Activated CD8-positive, alpha-beta T cell treated with anti-CD3 and anti-CD28 coated beads, Interleukin-2, amount 10 ng/mL, durations not matched to agents 7 days and 5 days (primary cell): ENCODE results near the gene SLCO3A1. TPM values are rescaled to one million over a fixed set of nuclear protein-coding genes. Genes with fewer than 3 reads are reported as not detected.

ENCODE experiments used
- ATAC-seq: fragments of 150-1000 bp; cut with Tn5 transposase; one replicate; pipeline ENCODE4 v1.10.0; 2021; ENCODE audit warnings: moderate library complexity
- CTCF ChIA-PET: fragments of 350-600 bp; sonication (Branson Sonifier 250); formaldehyde crosslinking; loops from one replicate; lab custom pipeline; 2021; ENCODE audit warnings: antibody characterized with exemption; lab: Charles Lee
- POLR2A ChIA-PET: fragments of 350-600 bp; sonication (Branson Sonifier 250); formaldehyde crosslinking; loops from one replicate; lab custom pipeline; 2021; ENCODE audit warnings: antibody characterized with exemption; lab: Charles Lee
- DNase-seq: peaks from one replicate; pipeline ENCODE4 v3.0.0-alpha.2; 2020
- H3K27ac Mint-ChIP-seq: one replicate; pipeline ENCODE4 v1.8.0; 2021; ENCODE audit warnings: mild to moderate bottlenecking, mixed read lengths
- H3K27me3 Mint-ChIP-seq: one replicate; pipeline ENCODE4 v1.8.0; 2021; ENCODE audit warnings: low read depth, mixed read lengths
- H3K36me3 Mint-ChIP-seq: one replicate; pipeline ENCODE4 v1.8.0; 2021; ENCODE audit warnings: low read depth, mixed read lengths
- H3K4me1 Mint-ChIP-seq: one replicate; pipeline ENCODE4 v1.8.0; 2021; ENCODE audit warnings: low read depth, mixed read lengths
- H3K4me3 Mint-ChIP-seq: one replicate; pipeline ENCODE4 v1.8.0; 2021; ENCODE audit warnings: mild to moderate bottlenecking, mixed read lengths
- H3K9me3 Mint-ChIP-seq: one replicate; pipeline ENCODE4 v1.8.0; 2022; ENCODE audit warnings: mixed read lengths; ENCODE audit not compliant: insufficient read depth
- total RNA-seq, 2 experiments: library from RNA; stranded (reverse); gene quantifications; one replicate each; pipeline ENCODE4 v1.2.3, GENCODE V29; 2021

SLCO3A1 gene
- total RNA-seq, 2 experiments from 2014 or later = 29.3 to 32.7 TPM

DNA sequence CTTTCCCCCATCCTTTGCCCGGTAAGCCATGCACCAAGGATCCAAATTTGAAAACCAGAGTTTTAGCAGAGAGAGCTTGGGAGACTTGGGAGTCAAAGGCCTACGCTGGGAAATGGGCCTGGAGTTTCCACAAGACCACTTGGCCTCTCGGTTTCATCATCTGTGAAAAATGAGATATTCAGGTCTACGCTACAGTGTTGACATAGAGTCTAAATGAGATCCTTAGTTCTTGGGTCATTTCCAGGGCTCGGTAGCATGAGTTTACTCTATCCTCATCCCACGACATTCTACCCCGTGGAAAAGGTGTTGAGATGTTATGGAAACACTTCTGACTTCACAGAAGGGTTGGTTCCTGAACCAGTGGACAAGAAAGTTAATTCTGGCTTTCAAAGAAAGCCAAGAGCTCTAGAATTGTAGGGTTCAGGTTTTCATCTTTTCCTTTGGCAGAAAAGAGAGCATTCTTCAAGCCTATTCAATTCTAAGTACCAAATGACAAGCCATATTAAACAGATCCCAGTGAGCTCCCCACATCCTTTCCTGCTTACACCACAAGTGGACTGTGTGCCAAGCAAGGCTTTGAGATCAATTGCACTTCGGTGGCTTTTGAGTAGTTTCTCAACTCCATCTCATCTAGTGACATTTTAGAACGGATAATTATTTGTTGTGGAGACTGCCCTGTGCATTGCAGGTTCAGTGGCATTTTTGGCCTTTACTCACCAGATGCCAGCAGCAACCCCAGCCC lies 219.7 kb downstream of the SLCO3A1 start:
- no peak for ATAC-seq
- H3K27ac Mint-ChIP-seq = no peak overlapping the region
- H3K4me1 Mint-ChIP-seq = peaks cover 46% of the 10 kb centered on the region
- H3K9me3 Mint-ChIP-seq = no peaks in the 10 kb centered on the region
- no peak for DNase-seq
- CTCF ChIA-PET = interaction anchor here (1.0 kb wide), 2 partner anchors 8 to 224 kb away, joined by 3 read pairs; no protein-coding TSS in a partner anchor
- H3K27me3 Mint-ChIP-seq = no peaks in the 10 kb centered on the region
- H3K4me3 Mint-ChIP-seq = no peak overlapping the region
- no peaks in the 10 kb centered on the region for H3K36me3 Mint-ChIP-seq
- POLR2A ChIA-PET = no interaction called here

DNA sequence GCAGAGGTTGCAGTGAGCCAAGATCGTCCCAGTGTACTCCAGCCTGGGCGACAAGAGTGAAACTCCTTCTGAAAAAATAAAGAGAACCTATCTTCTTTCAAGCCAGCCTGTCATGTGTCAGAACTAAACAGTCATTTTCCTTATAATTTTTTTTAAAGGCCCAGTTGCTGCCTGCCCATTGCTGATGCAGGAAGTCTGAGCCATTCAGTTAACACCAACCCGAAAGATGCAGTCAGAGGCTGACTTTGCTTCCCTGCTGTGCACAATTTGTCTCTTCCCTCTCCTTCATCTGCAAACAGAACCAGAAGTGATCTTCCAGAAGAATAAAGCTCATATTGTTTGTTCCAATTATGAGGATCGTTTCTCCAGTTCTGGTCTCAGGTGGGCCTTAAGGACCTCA lies 220.6 kb downstream of the SLCO3A1 start:
- DNase-seq (no peak), ATAC-seq (no peak)
- CTCF ChIA-PET = interaction anchor here (1.7 kb wide), 1 partner anchor 772 kb away, joined by 5 read pairs; no protein-coding TSS in a partner anchor
- Mint-ChIP-seq H3K4me1 (peaks cover 45% of the 10 kb centered on the region), H3K27ac (no peak overlapping the region), H3K36me3 (no peaks in the 10 kb centered on the region), H3K9me3 (no peaks in the 10 kb centered on the region), H3K27me3 (no peaks in the 10 kb centered on the region), H3K4me3 (no peak overlapping the region)
- POLR2A ChIA-PET = no interaction called here

DNA sequence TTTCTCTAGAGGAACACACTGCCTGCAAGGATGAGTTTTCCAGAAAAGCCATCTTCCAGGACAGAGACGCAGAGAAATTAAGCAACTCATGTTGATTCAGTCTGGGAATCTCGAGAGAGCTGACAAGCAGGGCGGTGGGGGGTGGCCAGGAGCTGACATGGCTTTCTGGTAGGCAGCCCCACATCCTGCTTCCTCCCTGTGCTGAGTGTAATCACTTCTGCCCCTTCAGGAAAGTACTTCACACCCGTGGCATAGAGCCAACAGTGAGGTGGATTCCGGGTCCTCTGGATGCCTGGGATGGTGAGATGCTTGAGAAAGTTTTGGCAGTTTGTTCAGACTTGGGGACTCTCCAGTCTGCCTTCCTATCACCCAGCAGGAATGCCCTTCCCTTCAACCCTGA lies 221.1 kb downstream of the SLCO3A1 start:
- DNase-seq = peak; percentile 32
- Mint-ChIP-seq H3K4me1 (peaks cover 39% of the 10 kb centered on the region), H3K27ac (no peak overlapping the region), H3K36me3 (no peaks in the 10 kb centered on the region), H3K27me3 (no peaks in the 10 kb centered on the region), H3K4me3 (no peak overlapping the region), H3K9me3 (no peaks in the 10 kb centered on the region)
- ChIA-PET CTCF (interaction anchor here (1.7 to 5.9 kb wide), 3 partner anchors 223 to 772 kb away, joined by 5 to 51 read pairs (median 5); partner anchors contain the start of gene SLCO3A1), POLR2A (no interaction called here)
- ATAC-seq = no peak

DNA sequence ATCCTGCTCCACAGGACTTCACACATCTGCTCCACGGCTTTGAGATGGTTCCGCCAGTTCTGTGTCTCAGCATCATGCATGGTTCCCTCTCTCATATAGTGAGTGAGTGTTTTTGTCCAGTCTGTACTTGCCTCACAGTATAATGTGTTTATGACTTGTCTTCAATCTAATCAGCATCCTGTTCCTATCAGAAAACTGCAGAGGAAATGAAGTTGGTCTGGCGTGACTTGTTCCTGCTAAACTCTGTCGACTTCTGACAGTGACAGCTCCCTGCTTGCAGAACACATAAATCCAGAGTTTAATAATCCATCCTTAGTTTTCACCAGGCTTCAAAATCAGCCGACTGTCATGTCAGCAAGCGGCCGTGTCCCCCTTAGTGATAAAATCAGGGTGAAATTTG lies 222.3 kb downstream of the SLCO3A1 start:
- POLR2A ChIA-PET = no interaction called here
- Mint-ChIP-seq H3K27ac (peak overlapping the region; percentile 17), H3K9me3 (no peaks in the 10 kb centered on the region), H3K4me1 (peaks cover 33% of the 10 kb centered on the region), H3K27me3 (no peaks in the 10 kb centered on the region), H3K4me3 (no peak overlapping the region), H3K36me3 (no peaks in the 10 kb centered on the region)
- CTCF ChIA-PET = interaction anchor here (1.7 to 5.9 kb wide), 3 partner anchors 224 to 774 kb away, joined by 5 to 51 read pairs (median 5); partner anchors contain the start of gene SLCO3A1
- no peak for ATAC-seq
- DNase-seq = no peak

DNA sequence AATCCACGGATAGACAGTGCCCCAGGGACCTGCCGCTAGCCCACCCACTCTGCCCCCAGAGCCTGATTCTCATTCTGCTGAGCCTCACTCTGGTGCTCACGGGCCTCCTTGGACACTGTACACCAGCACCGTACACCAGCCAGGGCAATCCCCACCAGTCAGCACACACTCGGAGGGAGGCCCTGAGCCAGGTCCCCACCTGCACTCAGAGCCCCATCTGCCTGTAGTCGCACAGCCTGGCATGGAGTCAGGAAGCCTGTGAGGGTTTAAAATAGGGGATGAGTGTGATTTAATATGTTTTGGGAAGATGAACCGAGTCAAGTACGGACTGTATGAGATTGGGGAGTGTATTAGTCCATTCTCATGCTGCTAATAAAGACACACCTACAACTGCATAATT lies 223.0 kb downstream of the SLCO3A1 start:
- Mint-ChIP-seq H3K9me3 (no peaks in the 10 kb centered on the region), H3K27me3 (no peaks in the 10 kb centered on the region), H3K27ac (peak overlapping the region; percentile 35), H3K36me3 (no peaks in the 10 kb centered on the region), H3K4me3 (no peak overlapping the region), H3K4me1 (peaks cover 33% of the 10 kb centered on the region)
- no peak for ATAC-seq
- ChIA-PET POLR2A (no interaction called here), CTCF (interaction anchor here (4.0 to 5.9 kb wide), 3 partner anchors 9 to 225 kb away, joined by 20 to 51 read pairs (median 26); partner anchors contain the start of gene SLCO3A1)
- DNase-seq = no peak

DNA sequence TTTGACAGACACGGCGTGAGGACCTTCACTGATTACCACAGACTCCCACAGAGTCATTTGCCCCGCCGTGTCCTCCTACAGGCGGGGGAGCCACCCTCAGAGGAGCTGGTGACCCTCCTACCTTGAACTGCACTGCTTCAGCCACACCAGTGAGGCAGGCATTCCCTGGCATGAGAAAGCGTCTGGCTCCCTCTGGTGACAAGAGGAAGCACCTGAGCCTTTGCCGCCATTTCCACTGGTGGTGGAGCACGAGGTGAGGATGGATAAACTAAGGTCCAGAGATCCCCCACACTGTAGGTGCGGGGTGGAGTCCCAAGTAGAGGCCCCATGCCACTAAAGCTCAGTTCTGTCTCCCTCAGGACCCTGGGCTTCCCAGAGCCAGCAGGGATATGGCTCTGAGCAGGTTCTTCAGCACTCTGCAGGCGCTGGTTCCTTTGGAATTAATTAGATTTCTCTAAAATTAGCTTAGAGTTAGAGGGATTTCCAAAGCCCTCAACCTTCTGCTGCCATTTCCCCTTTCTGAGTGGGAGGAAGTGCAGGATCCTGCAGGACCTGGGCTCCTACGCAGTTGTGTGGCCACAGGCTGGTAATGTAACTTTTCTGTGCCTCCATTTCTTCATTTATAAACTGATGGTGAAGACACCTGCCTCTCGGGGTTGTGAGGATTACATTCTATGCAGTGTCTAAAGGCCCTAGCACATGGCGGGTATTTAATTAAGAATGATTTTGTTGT lies 224.0 kb downstream of the SLCO3A1 start:
- DNase-seq (peak; percentile 75), ATAC-seq (peak; percentile 75)
- no peaks in the 10 kb centered on the region for H3K27me3 Mint-ChIP-seq
- no peaks in the 10 kb centered on the region for H3K9me3 Mint-ChIP-seq
- H3K27ac Mint-ChIP-seq = no peak overlapping the region
- peaks cover 33% of the 10 kb centered on the region for H3K4me1 Mint-ChIP-seq
- no peak overlapping the region for H3K4me3 Mint-ChIP-seq
- CTCF ChIA-PET = interaction anchor here (1.0 to 5.9 kb wide), 12 partner anchors 10 to 776 kb away, joined by 3 to 51 read pairs (median 4); partner anchors contain the start of gene SLCO3A1
- POLR2A ChIA-PET = interaction anchor here (0.6 kb wide), 1 partner anchor 1233 kb away, joined by 3 read pairs; no protein-coding TSS in a partner anchor
- H3K36me3 Mint-ChIP-seq = no peaks in the 10 kb centered on the region

DNA sequence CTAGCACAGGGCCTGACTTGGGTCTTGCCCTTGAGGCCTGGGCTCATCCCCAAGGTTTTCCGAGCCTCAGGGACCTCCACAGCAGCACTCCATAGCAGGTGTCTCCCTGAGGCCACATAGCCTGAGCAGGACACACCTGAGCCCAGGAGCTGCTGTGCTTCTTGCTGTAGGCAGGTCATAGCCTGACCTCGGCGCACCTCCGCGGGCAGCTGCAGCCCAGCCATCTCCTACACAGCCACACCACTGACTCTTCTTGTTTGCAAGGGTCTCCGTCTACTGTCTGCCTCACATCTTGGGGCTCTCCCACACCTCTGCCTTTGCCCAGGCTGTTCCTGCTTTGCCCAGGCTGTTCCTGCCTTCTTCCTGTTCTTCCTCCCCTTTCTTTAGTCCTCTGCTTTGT lies 224.8 kb downstream of the SLCO3A1 start:
- peaks cover 30% of the 10 kb centered on the region for H3K4me1 Mint-ChIP-seq
- DNase-seq = no peak
- H3K4me3 Mint-ChIP-seq = no peak overlapping the region
- CTCF ChIA-PET = interaction anchor here (0.8 to 5.9 kb wide), 12 partner anchors 11 to 777 kb away, joined by 3 to 51 read pairs (median 3); partner anchors contain the start of gene SLCO3A1
- POLR2A ChIA-PET = interaction anchor here (0.7 kb wide), 1 partner anchor 372 kb away, joined by 3 read pairs; no protein-coding TSS in a partner anchor
- no peak overlapping the region for H3K27ac Mint-ChIP-seq
- H3K9me3 Mint-ChIP-seq = no peaks in the 10 kb centered on the region
- no peak for ATAC-seq
- no peaks in the 10 kb centered on the region for H3K27me3 Mint-ChIP-seq
- H3K36me3 Mint-ChIP-seq = no peaks in the 10 kb centered on the region

DNA sequence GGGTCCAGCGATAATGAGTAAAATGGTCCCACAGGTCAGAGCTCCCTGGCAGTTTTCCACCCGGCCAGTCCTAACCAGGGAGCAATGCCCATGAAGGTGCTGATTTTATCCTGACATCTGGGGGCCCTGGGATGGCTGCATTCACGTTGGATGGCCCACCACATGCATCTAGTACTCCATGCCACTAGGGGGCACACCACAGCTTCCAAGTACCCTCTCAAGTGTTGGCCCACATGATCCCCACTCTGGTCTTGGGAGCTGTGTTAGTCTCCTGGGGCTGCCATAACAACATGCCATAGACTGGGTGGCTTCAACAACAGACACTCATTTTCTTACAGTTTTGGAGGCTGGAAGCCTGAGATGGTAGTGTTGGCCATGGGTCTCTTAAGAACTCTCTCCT lies 225.5 kb downstream of the SLCO3A1 start:
- Mint-ChIP-seq H3K27ac (no peak overlapping the region), H3K4me3 (no peak overlapping the region), H3K36me3 (no peaks in the 10 kb centered on the region), H3K27me3 (no peaks in the 10 kb centered on the region), H3K4me1 (peaks cover 22% of the 10 kb centered on the region), H3K9me3 (no peaks in the 10 kb centered on the region)
- ATAC-seq = no peak
- ChIA-PET CTCF (interaction anchor here (0.8 to 5.9 kb wide), 12 partner anchors 11 to 807 kb away, joined by 3 to 51 read pairs (median 4); partner anchors contain the start of gene SLCO3A1), POLR2A (no interaction called here)
- peak; percentile 37 for DNase-seq

DNA sequence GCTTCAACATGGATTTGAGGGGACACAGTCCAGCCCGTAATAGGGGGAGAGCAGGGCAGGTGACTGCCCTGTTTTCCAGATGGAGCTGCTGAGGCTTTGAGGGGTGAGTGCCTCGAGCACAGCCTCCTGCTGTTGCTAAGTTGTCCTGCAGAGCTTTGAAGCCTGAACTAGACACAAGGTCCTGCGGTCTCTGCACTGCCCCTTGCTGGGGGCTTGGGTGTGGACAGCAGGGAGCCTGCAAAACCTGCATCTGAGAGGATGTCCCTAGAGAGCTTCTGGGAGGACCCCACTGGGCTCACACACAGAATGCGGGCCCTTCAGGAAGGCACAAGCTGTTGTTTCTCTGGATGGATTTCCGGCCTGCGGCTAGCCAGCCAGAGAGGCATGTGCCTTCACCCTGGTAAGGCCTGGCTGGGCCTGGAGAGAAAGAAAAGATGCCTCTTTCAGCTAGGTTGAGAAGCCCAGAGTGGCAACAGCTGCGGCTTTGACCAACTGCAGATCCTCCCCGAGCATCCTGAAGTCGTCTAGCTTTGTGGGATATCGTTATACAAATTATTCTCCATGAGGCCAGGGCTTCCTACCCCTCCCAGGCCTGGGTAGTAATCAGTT lies 226.2 kb downstream of the SLCO3A1 start:
- peaks cover 15% of the 10 kb centered on the region for H3K4me1 Mint-ChIP-seq
- H3K27ac Mint-ChIP-seq = no peak overlapping the region
- DNase-seq = no peak

DNA sequence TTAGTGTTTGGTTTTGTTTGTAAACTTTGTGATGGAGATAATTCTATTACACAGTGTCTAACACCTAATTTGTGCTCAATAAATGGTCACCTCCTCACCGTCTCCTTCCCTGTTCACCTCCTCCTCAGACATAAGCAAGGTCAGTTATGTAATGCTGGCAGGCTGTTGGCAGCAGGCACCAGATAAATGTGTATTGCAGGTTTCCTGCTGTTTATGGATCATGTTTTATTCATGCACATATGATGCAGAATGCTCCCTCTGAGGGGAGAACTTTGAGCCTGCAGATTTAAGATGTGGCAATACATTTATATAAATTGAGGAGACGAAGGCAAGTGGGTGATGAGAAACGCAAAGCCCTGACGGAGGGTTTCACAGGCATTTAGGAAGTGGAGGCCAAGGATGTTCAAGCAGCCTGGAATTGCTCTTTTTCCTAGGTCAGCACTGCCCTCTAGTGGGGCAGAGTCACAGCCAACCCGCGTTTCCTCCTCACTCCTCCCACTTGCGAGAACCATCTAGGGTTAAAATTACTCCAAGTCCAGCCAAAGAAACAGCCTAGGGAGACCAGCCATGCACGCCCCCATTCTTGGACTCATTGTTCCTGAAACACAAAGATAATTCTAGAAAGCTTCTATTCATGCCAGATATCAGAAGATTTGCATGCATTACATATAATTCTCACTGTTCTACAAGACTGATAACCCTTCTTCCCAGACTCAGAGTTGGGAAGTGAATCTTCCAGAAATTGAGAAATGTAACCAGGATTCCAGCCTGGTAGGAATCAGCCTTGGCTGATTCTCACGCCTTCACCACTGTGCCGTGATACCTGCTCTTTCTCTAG lies 228.7 kb downstream of the SLCO3A1 start:
- H3K27me3 Mint-ChIP-seq = no peaks in the 10 kb centered on the region

More for the DNA sequence above, 226.2 kb downstream of the SLCO3A1 start:
- CTCF ChIA-PET = interaction anchor here (0.8 to 5.9 kb wide), 9 partner anchors 10 to 807 kb away, joined by 3 to 51 read pairs (median 4); partner anchors contain the start of gene SLCO3A1
- ATAC-seq = no peak
- no peaks in the 10 kb centered on the region for H3K27me3 Mint-ChIP-seq
- H3K9me3 Mint-ChIP-seq = no peaks in the 10 kb centered on the region
- H3K4me3 Mint-ChIP-seq = no peak overlapping the region
- H3K36me3 Mint-ChIP-seq = no peaks in the 10 kb centered on the region
- POLR2A ChIA-PET = no interaction called here

More for the DNA sequence above, 228.7 kb downstream of the SLCO3A1 start:
- ATAC-seq (peak; percentile 59), DNase-seq (peak; percentile 57)
- H3K27ac Mint-ChIP-seq = no peak overlapping the region
- no peaks in the 10 kb centered on the region for H3K36me3 Mint-ChIP-seq
- peaks cover under 1% of the 10 kb centered on the region for H3K4me1 Mint-ChIP-seq
- H3K4me3 Mint-ChIP-seq = no peak overlapping the region
- H3K9me3 Mint-ChIP-seq = no peaks in the 10 kb centered on the region
- CTCF ChIA-PET = interaction anchor here (0.9 to 1.6 kb wide), 5 partner anchors 9 to 810 kb away, joined by 3 to 8 read pairs (median 6); no protein-coding TSS in a partner anchor
- POLR2A ChIA-PET = no interaction called here
